Lung (tissue), 16 donors: ENCODE results near the gene XRCC6. TPM values are rescaled to one million over a fixed set of nuclear protein-coding genes. Genes with fewer than 3 reads are reported as not detected.
"Not testable (repeated sequence)": the region's sequence is repeated elsewhere in the genome, so short reads cannot be mapped to it uniquely, and the experiment has no call there.

Experiments
- ATAC-seq: fragments of 200-7000 bp; cut with Tn5 transposase; one replicate; pipeline ENCODE4 v1.9.1; 2020; ENCODE audit warnings: moderate number of reproducible peaks; ENCODE audit not compliant: insufficient read depth, low FRiP score
- DNase-seq, 3 donors: peaks; one replicate each; pipeline ENCODE4 v3.0.0-alpha.2; 2013 to 2017
- H3K27ac ChIP-seq, 2 donors: one replicate each; pipeline ENCODE4 v1.5.1; 2013; ENCODE audit warnings: mild to moderate bottlenecking in 2 of 2, moderate library complexity in 2 of 2, control low read depth in 1 of 2, inconsistent platforms in 1 of 2, low read depth in 1 of 2, low read length in 1 of 2
- H3K27me3 ChIP-seq, 3 donors: one replicate each; pipeline ENCODE4 v1.5.1; 2013; ENCODE audit warnings: low read length in 2 of 3; ENCODE audit not compliant: control insufficient read depth in 3 of 3, insufficient read depth in 3 of 3
- H3K36me3 ChIP-seq, 4 donors: one replicate each; pipeline ENCODE4 v1.5.1; 2013; ENCODE audit warnings: low read length in 4 of 4, mild to moderate bottlenecking in 1 of 4, moderate library complexity in 1 of 4; ENCODE audit not compliant: control insufficient read depth in 4 of 4, insufficient read depth in 4 of 4
- H3K4me1 ChIP-seq, 5 donors: one replicate each; pipeline ENCODE4 v1.5.1; 2013; ENCODE audit warnings: low read length in 5 of 5, mild to moderate bottlenecking in 2 of 5, moderate library complexity in 1 of 5; ENCODE audit not compliant: control insufficient read depth in 5 of 5, insufficient read depth in 5 of 5
- H3K4me3 ChIP-seq: one replicate; pipeline ENCODE4 v1.5.1; 2013; ENCODE audit warnings: mild to moderate bottlenecking, control low read depth, moderate library complexity
- H3K9ac ChIP-seq, 2 donors: one replicate each; pipeline ENCODE4 v1.5.1; 2013; ENCODE audit warnings: low read length in 2 of 2, control low read depth in 1 of 2; ENCODE audit not compliant: insufficient read depth in 1 of 2
- H3K9me3 ChIP-seq, 4 donors: one replicate each; pipeline ENCODE4 v1.5.1; 2013; ENCODE audit warnings: low read length in 3 of 4, mild to moderate bottlenecking in 1 of 4, moderate library complexity in 1 of 4; ENCODE audit not compliant: control insufficient read depth in 4 of 4, insufficient read depth in 3 of 4
- CTCF ChIP-seq: IDR thresholded peaks from 2 replicates; pipeline ENCODE4 v1.5.1; 2012; ENCODE audit warnings: mild to moderate bottlenecking; ENCODE audit errors: control extremely low read depth, extremely low read depth
- WGBS, 2 donors: extraction: QIAGEN DNeasy Blood & Tissue Kit; methylation state at CpG; one replicate each; pipeline ENCODE4 v1.1.7; 2013; 5-methylcytosine and 5-hydroxymethylcytosine counted together
- long read RNA-seq, 5 donors: transcript quantifications; one replicate each; lab custom pipeline, GENCODE V29; 2026
- polyA plus RNA-seq, 2 donors: library from polyadenylated mRNA; stranded (reverse); fragments of 200-250 nt; gene quantifications; one replicate each; pipeline ENCODE4 v1.2.1, GENCODE V29; 2013
- total RNA-seq, 2 donors: library from RNA; depleted of rRNA in 1 of 2; stranded (reverse); fragments of >200 nt in 1 of 2; gene quantifications; one replicate each; pipeline ENCODE4 v1.2.1, GENCODE V29; 2014 to 2021
- donor health status: control.
- donor health status: control.
- donor health status: Bipolar disorder and iron deficiency.
- donor health status: healthy.
- donor health status: DM: yes; HTN: yes; CAD: no.

Gene XRCC6
- total RNA-seq: 100 to 1,000 TPM; 200 to 235 TPM
- 100 to 1,000 TPM; 149 to 189 TPM for polyA plus RNA-seq
- long read RNA-seq, donor 1, transcript XRCC6-202 (13 exons, 2,296 nt): major isoform, 79 of 159 reads
- long read RNA-seq, donor 1, transcript XRCC6-201 (12 exons, 2,709 nt): minor isoform, 14 of 159 reads
- long read RNA-seq, donor 1, partial matches to known transcripts: 60 of 159 reads
- long read RNA-seq, donor 1, other reads (novel, unspliced or antisense): 6 of 159 reads
- long read RNA-seq, donor 2, transcript XRCC6-202 (13 exons, 2,296 nt): major isoform, 18 of 158 reads
- long read RNA-seq, donor 2, partial matches to known transcripts: 60 of 158 reads
- long read RNA-seq, donor 2, other reads (novel, unspliced or antisense): 76 of 158 reads
- long read RNA-seq, donor 3, transcript XRCC6-202 (13 exons, 2,296 nt): major isoform, 33 of 59 reads
- long read RNA-seq, donor 3, partial matches to known transcripts: 21 of 59 reads
- long read RNA-seq, donor 3, other reads (novel, unspliced or antisense): 0 of 59 reads
- long read RNA-seq, donor 4, transcript XRCC6-202 (13 exons, 2,296 nt): major isoform, 18 of 72 reads
- long read RNA-seq, donor 4, partial matches to known transcripts: 52 of 72 reads
- long read RNA-seq, donor 4, other reads (novel, unspliced or antisense): 0 of 72 reads
- long read RNA-seq, donor 5, transcript XRCC6-202 (13 exons, 2,296 nt): major isoform, 95 of 172 reads
- long read RNA-seq, donor 5, transcript XRCC6-201 (12 exons, 2,709 nt): minor isoform, 14 of 172 reads
- long read RNA-seq, donor 5, partial matches to known transcripts: 50 of 172 reads
- long read RNA-seq, donor 5, other reads (novel, unspliced or antisense): 11 of 172 reads

DNA sequence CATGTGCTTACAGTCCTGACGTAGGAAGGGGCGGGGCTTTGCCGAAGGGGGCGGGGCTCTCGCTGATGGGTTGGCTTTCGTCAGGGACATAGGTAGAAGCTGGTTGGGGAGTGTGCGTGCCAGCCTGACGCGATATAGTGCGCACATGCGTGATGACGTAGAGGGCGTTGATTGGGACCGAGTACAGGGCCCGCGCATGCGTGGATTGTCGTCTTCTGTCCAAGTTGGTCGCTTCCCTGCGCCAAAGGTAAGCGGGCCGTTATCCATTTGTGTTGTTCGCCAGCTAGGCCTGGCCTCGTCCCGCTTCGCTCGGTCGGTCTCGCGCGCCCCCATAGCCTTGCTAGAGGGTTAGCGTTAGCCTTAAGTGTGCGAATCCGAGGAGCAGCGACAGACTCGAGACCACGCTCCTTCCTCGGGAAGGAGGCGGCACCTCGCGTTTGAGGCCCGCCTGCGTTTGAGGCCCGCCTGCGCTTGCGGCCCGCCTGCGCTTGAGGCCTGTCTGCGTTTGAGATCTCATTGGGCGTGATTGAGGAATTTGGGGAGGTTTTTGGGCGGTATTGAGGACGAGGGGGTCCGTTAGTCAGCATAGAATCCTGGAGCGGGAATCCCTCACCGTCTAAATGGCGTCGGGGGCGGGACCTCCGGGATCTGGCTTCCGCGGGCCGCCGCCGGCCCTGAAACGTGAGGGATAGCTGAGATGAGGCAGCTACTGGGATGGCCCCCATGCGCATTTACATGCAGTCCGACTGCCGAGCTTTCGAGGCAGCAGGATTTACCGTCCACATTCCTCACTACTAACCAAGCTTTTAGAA lies at the start of gene XRCC6:
TSS of gene XRCC6 (plus strand) at position 197 of the 812 bp plus-strand sequence. CDS start 710 bp downstream, outside the sequence.
- H3K4me3 ChIP-seq: peak within 1 kb of the TSS; percentile 69
- peaks cover 0 to 23% (median 9%) of the 10 kb centered on the region in 4 donors for H3K36me3 ChIP-seq
- peak within 1 kb of the TSS; percentile 92 to 94 for H3K27ac ChIP-seq
- peak within 1 kb of the TSS; percentile 92 for H3K9ac ChIP-seq
- H3K9me3 ChIP-seq: no peaks in the 10 kb centered on the region
- peak; percentile 100 for DNase-seq
- WGBS, 2 donors: 0 to 1% methylated on average over 70 of the region's 70 CpGs
- no peaks in the 10 kb centered on the region for H3K27me3 ChIP-seq
- peak; percentile 95 for ATAC-seq
- peaks cover 4 to 21% (median 8%) of the 10 kb centered on the region in 5 donors for H3K4me1 ChIP-seq
- no peak for TF ChIP-seq CTCF

- H3K27ac ChIP-seq: no peak overlapping the region
- H3K9me3 ChIP-seq: no peaks in the 10 kb centered on the region
- no peak for ATAC-seq
- no peak overlapping the region for H3K9ac ChIP-seq
- H3K36me3 ChIP-seq: peaks cover 2 to 9% (median 6%) of the 10 kb centered on the region in 4 donors
- H3K4me3 ChIP-seq: no peak overlapping the region
- WGBS, 2 donors: 94 to 100% methylated on average over 12 to 14 of the region's 14 CpGs
- peaks cover 0 to 18% (median 6%) of the 10 kb centered on the region in 5 donors for H3K4me1 ChIP-seq
- TF ChIP-seq CTCF: no peak
- no peak for DNase-seq
- H3K27me3 ChIP-seq: no peaks in the 10 kb centered on the region
Observed at GRCh38 chr22:41571786-41572185, 49.3 kb upstream of the XRCC6 start.

- not testable (repeated sequence) for H3K9me3 ChIP-seq, H3K9ac ChIP-seq, ATAC-seq, H3K4me3 ChIP-seq, DNase-seq, H3K27ac ChIP-seq, H3K27me3 ChIP-seq
- H3K36me3 ChIP-seq: peaks cover 5 to 14% (median 9%) of the 10 kb centered on the region in 4 donors
- H3K4me1 ChIP-seq: peaks cover 0 to 13% (median under 1%) of the 10 kb centered on the region in 5 donors
- WGBS, 2 donors: 93 to 95% methylated on average over 3 of the region's 3 CpGs
Observed at GRCh38 chr22:41572305-41572704, 48.8 kb upstream of the XRCC6 start.
